ENCODE results near the gene ID4. TPM values are rescaled to one million over a fixed set of nuclear protein-coding genes. Genes with fewer than 3 reads are reported as not detected.
A peak's percentile ranks its signal among the peaks of the same experiment; 100 is the strongest.
"Not testable (repeated sequence)": the region's sequence is repeated elsewhere in the genome, so short reads cannot be mapped to it uniquely, and the experiment has no call there.

ID4 gene
- total RNA-seq, 2 experiments from 2014 or later, result not detected

DNA sequence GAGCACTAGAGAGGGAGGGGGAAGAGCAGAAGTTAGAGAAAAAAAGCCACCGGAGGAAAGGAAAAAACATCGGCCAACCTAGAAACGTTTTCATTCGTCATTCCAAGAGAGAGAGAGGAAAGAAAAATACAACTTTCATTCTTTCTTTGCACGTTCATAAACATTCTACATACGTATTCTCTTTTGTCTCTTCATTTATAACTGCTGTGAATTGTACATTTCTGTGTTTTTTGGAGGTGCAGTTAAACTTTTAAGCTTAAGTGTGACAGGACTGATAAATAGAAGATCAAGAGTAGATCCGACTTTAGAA is 2.0 kb downstream of the ID4 start:
- POLR2A ChIA-PET, result no interaction called here
- ATAC-seq (ENCODE audit: low read depth) (no peak), DNase-seq (no peak)
- H3K9me3 Mint-ChIP-seq, result no peaks in the 10 kb centered on the region
- H3K27me3 Mint-ChIP-seq, result peaks cover 60% of the 10 kb centered on the region
- H3K4me3 Mint-ChIP-seq, result no peak overlapping the region
- peaks cover 4% of the 10 kb centered on the region for H3K4me1 Mint-ChIP-seq
- H3K36me3 Mint-ChIP-seq, result peaks cover 1% of the 10 kb centered on the region
- H3K27ac Mint-ChIP-seq, result peak overlapping the region; percentile 72

DNA sequence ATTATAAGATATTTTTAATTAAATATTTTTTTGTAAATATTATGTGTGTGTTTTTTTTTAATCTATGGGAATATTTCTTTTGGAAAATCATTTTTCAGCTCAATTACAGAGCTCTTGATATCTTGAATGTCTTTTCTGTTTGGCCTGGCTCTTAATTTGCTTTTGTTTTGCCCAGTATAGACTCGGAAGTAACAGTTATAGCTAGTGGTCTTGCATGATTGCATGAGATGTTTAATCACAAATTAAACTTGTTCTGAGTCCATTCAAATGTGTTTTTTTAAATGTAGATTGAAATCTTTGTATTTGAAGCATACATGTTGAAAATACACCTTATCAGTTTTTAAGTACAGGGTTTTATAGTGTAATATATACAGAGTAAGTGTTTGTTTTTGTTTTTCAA is 2.6 kb downstream of the ID4 start:
- Mint-ChIP-seq H3K4me3 (no peak overlapping the region), H3K27me3 (peaks cover 60% of the 10 kb centered on the region), H3K4me1 (peaks cover 4% of the 10 kb centered on the region), H3K27ac (no peak overlapping the region), H3K9me3 (no peaks in the 10 kb centered on the region), H3K36me3 (peaks cover 1% of the 10 kb centered on the region)
- ATAC-seq (ENCODE audit: low read depth) (no peak), DNase-seq (no peak)
- POLR2A ChIA-PET, result no interaction called here

DNA sequence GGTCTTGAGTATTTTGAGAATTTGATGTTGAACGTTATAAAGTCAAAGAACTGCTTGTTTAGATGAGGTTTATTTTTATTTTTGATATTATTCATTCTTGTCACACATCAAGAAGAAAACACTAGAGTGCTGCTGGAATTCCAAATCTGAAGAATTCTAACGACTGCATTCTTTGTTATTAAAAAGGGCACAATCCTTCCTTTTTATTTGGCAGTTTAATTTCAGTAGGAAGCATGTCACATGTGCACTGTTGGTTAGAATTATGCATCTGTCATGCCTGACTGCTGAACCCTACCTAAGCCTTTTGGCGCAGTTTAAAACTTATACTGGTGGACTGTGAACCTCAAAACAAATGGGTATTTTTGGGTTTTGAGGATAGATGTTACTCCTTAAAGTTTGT is 4.0 kb downstream of the ID4 start:
- Mint-ChIP-seq H3K9me3 (no peaks in the 10 kb centered on the region), H3K4me3 (no peak overlapping the region), H3K36me3 (no peaks in the 10 kb centered on the region), H3K4me1 (peaks cover 4% of the 10 kb centered on the region), H3K27me3 (peaks cover 47% of the 10 kb centered on the region), H3K27ac (no peak overlapping the region)
- POLR2A ChIA-PET, result no interaction called here
- ATAC-seq (ENCODE audit: low read depth) (no peak), DNase-seq (no peak)

DNA sequence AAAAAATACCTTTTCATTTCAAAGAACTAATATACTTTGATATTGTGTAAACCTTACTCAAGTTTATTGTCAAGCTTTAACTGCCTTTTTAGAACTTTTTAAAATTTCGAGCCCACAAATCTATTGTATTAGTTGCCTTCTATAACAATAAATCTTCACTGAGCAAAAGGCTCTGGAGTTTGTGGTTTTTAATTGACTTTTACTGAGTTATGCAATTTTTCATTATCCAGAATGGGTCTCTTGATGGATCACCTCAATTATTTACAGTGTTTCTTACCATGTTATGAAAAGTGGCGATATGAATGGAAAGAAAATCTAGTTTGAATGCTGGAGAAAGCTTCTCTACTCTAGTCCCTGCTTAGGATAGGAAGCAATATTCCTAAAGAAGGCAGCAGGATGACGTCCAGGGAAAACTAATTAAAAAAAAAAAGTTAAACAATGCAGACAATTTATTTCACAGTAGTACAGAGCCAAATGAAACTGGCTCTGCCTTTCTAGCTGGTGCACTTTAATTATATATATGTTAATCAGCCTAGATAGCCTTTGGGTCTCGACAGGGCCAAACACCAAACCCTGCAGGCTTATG is 5.0 kb downstream of the ID4 start:
- Mint-ChIP-seq H3K27me3 (peaks cover 41% of the 10 kb centered on the region), H3K27ac (no peak overlapping the region), H3K4me3 (no peak overlapping the region), H3K9me3 (no peaks in the 10 kb centered on the region), H3K36me3 (no peaks in the 10 kb centered on the region), H3K4me1 (peaks cover 4% of the 10 kb centered on the region)
- ATAC-seq (ENCODE audit: low read depth) (no peak), DNase-seq (no peak)
- POLR2A ChIA-PET, result no interaction called here

DNA sequence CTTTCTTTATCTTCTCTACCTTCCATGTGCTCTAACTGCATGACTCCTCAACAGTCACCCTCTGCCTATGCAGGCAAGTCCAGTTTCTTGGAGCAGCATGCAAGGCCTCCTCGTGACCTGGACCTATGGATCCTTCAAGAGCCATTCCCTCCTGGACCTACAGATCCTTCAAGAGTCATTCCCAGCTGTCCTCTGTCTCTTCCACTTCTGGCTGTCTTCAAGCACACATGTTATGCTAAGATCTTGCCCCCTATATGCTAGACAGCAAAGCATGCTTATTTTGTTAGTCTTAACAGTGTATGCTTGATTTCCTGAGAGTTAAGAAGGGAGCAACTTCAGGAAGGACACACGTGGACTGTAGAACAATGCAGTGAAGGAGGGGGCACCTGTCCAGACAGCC is 7.5 kb downstream of the ID4 start:
- DNase-seq (no peak), ATAC-seq (ENCODE audit: low read depth) (no peak)
- no peaks in the 10 kb centered on the region for H3K36me3 Mint-ChIP-seq
- H3K27me3 Mint-ChIP-seq, result peaks cover 28% of the 10 kb centered on the region
- H3K4me1 Mint-ChIP-seq, result no peaks in the 10 kb centered on the region
- no peak overlapping the region for H3K4me3 Mint-ChIP-seq
- POLR2A ChIA-PET, result no interaction called here
- H3K27ac Mint-ChIP-seq, result no peak overlapping the region
- no peaks in the 10 kb centered on the region for H3K9me3 Mint-ChIP-seq

DNA sequence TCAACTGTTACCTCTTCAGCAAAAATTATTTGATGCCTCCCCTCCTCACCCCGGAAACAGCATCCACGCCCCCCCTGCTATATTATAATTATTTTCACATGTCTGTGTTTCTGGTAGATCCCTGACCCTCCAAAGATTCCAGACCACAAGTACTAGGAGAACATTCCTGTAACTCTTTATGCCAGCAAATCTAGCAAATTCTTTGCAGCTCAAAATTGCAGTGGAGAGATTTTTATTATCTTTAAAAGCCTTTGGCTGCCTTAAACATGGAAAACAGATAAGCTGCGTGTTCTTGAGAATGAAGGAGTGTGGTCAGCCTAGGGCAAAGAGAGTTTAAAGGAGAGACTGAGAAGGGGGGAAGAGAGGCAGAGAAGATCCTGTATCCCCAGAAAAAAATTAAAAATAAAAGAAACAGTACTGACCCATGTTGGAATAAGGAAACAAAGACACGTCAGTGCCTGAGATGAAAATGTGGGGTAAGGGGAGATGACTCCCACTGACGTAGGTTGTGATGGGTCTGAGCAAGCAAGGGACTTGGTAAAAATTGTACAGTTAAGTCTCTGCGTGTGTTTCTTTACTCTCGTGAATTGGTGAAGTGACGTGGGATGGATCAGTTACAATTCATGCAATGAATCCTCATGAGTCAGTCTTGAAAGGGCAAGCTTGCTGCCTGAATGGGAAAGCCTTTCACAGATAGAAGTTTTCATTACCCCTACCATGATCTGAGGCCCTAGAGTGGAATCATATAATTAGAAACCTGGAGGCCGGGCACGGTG is 8.3 kb downstream of the ID4 start:
- DNase-seq, result no peak
- ATAC-seq (ENCODE audit: low read depth), result no peak
- Mint-ChIP-seq H3K36me3 (no peaks in the 10 kb centered on the region), H3K27ac (no peak overlapping the region), H3K27me3 (peaks cover 20% of the 10 kb centered on the region), H3K4me1 (no peaks in the 10 kb centered on the region), H3K4me3 (no peak overlapping the region), H3K9me3 (no peaks in the 10 kb centered on the region)
- POLR2A ChIA-PET, result no interaction called here

DNA sequence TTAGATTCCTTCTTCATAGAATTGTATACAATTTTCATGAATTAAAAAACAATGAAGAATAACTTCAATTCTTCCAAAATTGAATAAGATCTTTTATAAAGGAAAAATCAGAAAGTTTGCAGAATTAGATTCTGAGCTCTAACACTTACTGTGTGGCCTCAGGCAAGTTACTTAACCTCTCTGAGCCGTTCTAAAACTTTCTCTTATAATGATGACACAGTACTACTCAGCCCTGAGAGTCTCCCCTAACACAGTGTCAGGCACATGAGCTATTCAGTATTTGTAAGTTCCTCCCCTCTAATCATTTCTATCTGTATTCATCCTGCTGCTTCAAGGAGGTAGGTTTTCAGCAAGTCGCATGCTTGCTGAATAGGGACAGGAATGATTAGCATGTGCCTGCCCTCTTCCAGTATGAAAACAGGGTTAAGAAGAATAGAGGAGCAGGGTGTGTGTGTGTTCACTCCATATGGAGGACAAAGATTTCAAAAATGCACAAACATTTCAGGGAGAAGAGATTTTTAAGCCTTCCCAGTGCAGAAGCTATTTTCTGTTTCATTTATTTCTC is 11.4 kb downstream of the ID4 start:
- peaks cover 7% of the 10 kb centered on the region for H3K27me3 Mint-ChIP-seq
- POLR2A ChIA-PET, result no interaction called here

DNA sequence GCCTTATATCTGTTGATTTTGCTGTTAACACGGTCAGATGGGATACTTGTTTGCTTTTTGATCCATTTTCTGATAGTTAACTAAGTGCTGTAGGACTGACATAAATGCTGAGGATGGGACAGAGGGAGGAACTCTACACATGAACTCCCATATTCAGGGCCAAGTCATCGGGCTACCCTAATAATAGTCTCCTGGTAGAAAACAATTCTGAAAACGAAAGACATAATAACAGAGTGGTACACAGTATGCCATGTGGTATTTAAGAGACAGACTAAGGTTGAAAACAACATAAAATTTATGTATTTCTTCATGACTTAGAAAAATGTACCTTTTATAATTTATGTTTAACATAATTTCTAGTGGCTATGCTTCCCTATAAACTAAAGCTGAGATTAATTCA is 12.0 kb downstream of the ID4 start:
- Mint-ChIP-seq H3K36me3 (no peaks in the 10 kb centered on the region), H3K27me3 (peaks cover 6% of the 10 kb centered on the region), H3K4me3 (no peak overlapping the region), H3K27ac (no peak overlapping the region), H3K4me1 (no peaks in the 10 kb centered on the region), H3K9me3 (no peaks in the 10 kb centered on the region)
- POLR2A ChIA-PET, result no interaction called here
- DNase-seq (no peak), ATAC-seq (ENCODE audit: low read depth) (no peak)

More for the DNA sequence above, 11.4 kb downstream of the ID4 start:
- no peaks in the 10 kb centered on the region for H3K9me3 Mint-ChIP-seq
- no peak overlapping the region for H3K27ac Mint-ChIP-seq
- DNase-seq (no peak), ATAC-seq (ENCODE audit: low read depth) (no peak)
- no peaks in the 10 kb centered on the region for H3K36me3 Mint-ChIP-seq
- no peaks in the 10 kb centered on the region for H3K4me1 Mint-ChIP-seq
- no peak overlapping the region for H3K4me3 Mint-ChIP-seq

DNA sequence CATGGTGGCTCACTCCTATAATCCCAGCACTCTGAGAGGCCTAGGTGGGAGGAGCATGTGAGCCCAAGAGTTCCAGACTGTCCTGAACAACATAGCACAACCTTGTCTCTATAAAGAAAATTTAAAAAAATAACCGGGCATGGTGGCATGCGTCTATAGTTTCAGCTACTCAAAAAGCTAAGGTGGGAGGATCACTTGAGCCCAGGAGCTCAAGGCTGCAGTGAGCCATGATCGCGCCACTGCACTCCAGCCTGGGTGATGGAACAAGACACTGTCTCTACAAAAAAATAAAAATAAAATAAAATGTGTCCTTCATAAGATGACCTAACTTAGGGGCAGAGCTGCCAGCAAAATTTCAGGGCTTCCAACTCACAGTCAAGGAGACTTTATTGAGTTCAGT is 12.6 kb downstream of the ID4 start:
- DNase-seq (no peak), ATAC-seq (ENCODE audit: low read depth) (no peak)
- Mint-ChIP-seq H3K9me3 (no peaks in the 10 kb centered on the region), H3K27me3 (peaks cover under 1% of the 10 kb centered on the region), H3K4me1 (no peaks in the 10 kb centered on the region), H3K27ac (no peak overlapping the region), H3K4me3 (no peak overlapping the region), H3K36me3 (no peaks in the 10 kb centered on the region)
- POLR2A ChIA-PET, result no interaction called here

DNA sequence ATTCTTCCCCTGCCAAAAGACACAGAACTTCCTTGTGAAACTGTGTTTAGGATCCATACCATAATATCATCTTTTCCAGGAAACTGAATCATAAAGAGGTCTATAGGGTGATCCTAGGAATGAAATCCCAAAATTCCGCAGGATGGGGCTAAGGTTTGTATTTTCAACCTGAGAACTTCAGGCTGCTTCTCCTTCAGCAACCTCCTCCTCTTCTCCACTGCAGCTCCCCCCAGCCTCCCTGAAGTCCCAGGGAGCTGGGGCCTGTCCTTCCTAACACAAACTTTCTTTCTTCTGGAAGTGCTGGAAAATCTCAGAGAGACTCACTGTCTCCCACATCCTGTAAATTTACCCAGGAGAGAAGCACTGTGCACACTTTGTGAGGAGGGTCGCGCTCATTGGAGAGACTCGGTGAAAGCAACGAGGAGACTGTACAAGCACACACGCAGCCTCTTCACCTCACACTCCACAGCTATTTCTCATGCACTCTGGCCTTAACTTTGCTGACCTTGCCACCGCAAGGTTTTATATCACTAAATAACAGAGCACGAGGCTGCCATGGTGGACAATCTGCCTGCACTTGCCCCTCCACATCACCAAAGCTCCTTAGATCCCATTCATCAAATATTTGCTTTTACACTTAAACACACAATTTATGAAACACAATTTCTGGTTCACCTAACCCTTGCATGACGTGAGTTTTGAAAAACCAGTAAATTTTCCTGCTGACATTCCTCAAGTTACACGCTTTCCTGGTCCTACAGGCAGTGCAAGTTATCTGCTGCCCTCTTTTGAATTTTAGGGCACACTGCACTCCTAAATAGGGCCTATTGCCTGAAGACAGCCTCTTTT is 14.3 kb downstream of the ID4 start:
- H3K27ac Mint-ChIP-seq, result no peak overlapping the region
- POLR2A ChIA-PET, result no interaction called here
- no peaks in the 10 kb centered on the region for H3K9me3 Mint-ChIP-seq
- no peak overlapping the region for H3K4me3 Mint-ChIP-seq
- no peaks in the 10 kb centered on the region for H3K27me3 Mint-ChIP-seq
- no peak for ATAC-seq (ENCODE audit: low read depth)
- H3K4me1 Mint-ChIP-seq, result no peaks in the 10 kb centered on the region
- no peak for DNase-seq
- no peaks in the 10 kb centered on the region for H3K36me3 Mint-ChIP-seq

DNA sequence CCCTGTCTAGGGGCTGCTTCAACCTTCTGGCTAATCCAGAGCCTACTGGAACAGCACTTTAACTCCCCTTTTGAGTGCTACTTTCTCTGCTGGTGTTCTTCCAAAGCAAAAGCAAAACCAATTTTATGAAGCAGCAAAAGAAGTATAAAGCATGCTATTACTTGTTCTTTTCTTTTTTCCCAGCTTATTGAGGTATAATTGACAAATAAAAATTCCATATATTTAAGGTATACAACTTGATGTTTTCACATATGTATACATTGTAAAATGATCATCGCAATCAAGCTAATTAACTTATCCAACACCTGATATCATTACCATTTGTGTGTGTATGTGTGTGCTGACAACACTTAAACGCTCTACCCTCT is 14.9 kb downstream of the ID4 start:
- POLR2A ChIA-PET, result no interaction called here
- no peak for ATAC-seq (ENCODE audit: low read depth)
- Mint-ChIP-seq H3K27ac (no peak overlapping the region), H3K4me3 (no peak overlapping the region), H3K9me3 (no peaks in the 10 kb centered on the region), H3K36me3 (no peaks in the 10 kb centered on the region), H3K4me1 (no peaks in the 10 kb centered on the region), H3K27me3 (no peaks in the 10 kb centered on the region)
- no peak for DNase-seq

DNA sequence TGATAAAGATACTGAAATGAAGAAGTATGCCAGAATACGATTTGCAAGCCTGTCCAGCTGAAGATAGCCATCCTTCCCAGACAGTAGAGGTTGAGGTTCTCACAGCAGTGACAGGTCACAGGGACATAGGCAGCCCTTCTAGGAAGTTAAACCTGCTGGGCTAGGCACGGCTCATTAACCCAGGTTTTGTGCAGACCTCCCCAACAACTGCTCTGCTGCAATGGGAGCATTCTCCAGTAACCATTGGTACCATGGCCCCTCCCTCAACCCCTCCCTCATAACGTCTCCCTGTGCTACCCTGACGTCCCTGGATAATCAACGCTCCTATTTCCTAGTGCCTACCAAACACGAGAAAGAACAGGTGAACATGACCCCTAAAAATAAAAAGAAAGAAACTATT is 15.8 kb downstream of the ID4 start:
- no peak overlapping the region for H3K4me3 Mint-ChIP-seq
- no peak overlapping the region for H3K27ac Mint-ChIP-seq
- no peak for ATAC-seq (ENCODE audit: low read depth)
- no peaks in the 10 kb centered on the region for H3K27me3 Mint-ChIP-seq
- no peak for DNase-seq
- POLR2A ChIA-PET, result no interaction called here
- no peaks in the 10 kb centered on the region for H3K4me1 Mint-ChIP-seq
- H3K36me3 Mint-ChIP-seq, result no peaks in the 10 kb centered on the region
- no peaks in the 10 kb centered on the region for H3K9me3 Mint-ChIP-seq

DNA sequence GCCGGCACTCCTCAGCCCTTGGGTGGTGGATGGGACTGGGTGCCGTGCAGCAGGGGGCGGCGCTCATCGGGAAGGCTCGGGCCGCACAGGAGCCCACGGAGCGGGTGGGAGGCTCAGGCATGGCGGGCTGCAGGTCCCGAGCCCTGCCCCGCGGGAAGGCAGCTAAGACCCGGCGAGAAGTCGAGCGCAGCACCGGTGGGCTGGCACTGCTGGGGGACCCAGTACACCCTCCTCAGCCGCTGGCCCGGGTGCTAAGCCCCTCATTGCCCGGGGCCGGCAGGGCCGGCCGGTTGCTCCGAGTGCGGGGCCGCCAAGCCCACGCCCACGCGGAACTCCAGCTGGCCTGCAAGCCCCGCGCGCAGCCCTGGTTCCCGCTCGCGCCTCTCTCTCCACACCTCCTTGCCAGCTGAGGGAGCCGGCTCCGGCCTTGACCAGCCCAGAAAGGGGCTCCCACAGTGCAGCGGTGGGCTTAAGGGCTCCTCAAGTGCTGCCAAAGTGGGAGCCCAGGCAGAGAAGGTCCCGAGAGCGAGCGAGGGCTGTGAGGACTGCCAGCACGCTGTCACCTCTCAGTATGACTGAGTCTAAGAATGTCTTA is 17.3 kb downstream of the ID4 start:
- H3K4me3 Mint-ChIP-seq; H3K36me3 Mint-ChIP-seq; H3K4me1 Mint-ChIP-seq; ATAC-seq (ENCODE audit: low read depth); H3K9me3 Mint-ChIP-seq; H3K27me3 Mint-ChIP-seq; DNase-seq; POLR2A ChIA-PET; H3K27ac Mint-ChIP-seq: not testable (repeated sequence)
